Mesothelial cell of epicardium (in vitro differentiated cells): ENCODE results near the gene RALBP1. TPM values are rescaled to one million over a fixed set of nuclear protein-coding genes. Genes with fewer than 3 reads are reported as not detected.

ENCODE experiments used
- DNase-seq, 2 experiments: peaks; one replicate each; pipeline ENCODE4 v3.0.0; 2021; ENCODE audit warnings: low spot score in 2 of 2; ENCODE audit not compliant: unreplicated experiment in 2 of 2
- H3K27ac Mint-ChIP-seq: 2 replicates; pipeline ENCODE4 v1.8.0; 2021; ENCODE audit warnings: mixed read lengths
- H3K27me3 Mint-ChIP-seq: 2 replicates; pipeline ENCODE4 v1.8.0; 2021; ENCODE audit warnings: low read depth, mixed read lengths
- H3K36me3 Mint-ChIP-seq: 2 replicates; pipeline ENCODE4 v1.8.0; 2021; ENCODE audit warnings: mixed read lengths
- H3K4me1 Mint-ChIP-seq: 2 replicates; pipeline ENCODE4 v1.8.0; 2021; ENCODE audit warnings: mixed read lengths
- H3K4me3 Mint-ChIP-seq: 2 replicates; pipeline ENCODE4 v1.8.0; 2021; ENCODE audit warnings: mild to moderate bottlenecking, moderate library complexity, mixed read lengths
- H3K9me3 Mint-ChIP-seq: 2 replicates; pipeline ENCODE4 v1.8.0; 2021; ENCODE audit warnings: mixed read lengths
- total RNA-seq: library from RNA; stranded (reverse); gene quantifications from 3 replicates; pipeline ENCODE4 v1.2.1, GENCODE V29; 2021
- TF ChIP-seq, protein P1 (sequence below): fragments of 200-600 bp; sonication (generic); IDR thresholded peaks from one replicate; pipeline ENCODE4 v1.5.0; 2021; ENCODE audit warnings: antibody characterized with exemption; ENCODE audit not compliant: unreplicated experiment

RALBP1 gene
- total RNA-seq, 1 donor from 2014 or later: 44.7 TPM

DNA sequence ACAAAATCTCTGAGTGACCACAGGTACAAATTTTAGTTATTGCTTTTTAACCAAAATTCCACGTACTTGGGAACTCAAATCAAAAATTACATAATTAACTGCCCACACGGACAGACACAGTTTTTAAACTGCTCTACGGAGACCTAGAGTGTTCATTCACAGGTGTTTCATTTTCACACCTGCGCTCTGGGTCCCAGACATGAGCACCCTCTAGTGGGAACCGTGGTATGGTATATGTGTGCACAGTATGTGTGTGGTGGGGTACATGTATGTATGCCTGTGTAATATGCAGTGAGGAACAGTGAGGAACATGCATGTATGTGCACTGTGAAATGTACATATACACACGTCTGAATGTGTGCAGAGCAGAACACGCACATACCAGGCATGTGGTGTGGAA, 74.1 kb downstream of the RALBP1 start:
- no peaks in the 10 kb centered on the region for H3K4me1 Mint-ChIP-seq
- peaks cover 8% of the 10 kb centered on the region for H3K9me3 Mint-ChIP-seq
- H3K27ac Mint-ChIP-seq: peak overlapping the region; percentile 1
- H3K4me3 Mint-ChIP-seq: no peak overlapping the region
- H3K27me3 Mint-ChIP-seq: no peaks in the 10 kb centered on the region
- TF ChIP-seq, protein P1, sequence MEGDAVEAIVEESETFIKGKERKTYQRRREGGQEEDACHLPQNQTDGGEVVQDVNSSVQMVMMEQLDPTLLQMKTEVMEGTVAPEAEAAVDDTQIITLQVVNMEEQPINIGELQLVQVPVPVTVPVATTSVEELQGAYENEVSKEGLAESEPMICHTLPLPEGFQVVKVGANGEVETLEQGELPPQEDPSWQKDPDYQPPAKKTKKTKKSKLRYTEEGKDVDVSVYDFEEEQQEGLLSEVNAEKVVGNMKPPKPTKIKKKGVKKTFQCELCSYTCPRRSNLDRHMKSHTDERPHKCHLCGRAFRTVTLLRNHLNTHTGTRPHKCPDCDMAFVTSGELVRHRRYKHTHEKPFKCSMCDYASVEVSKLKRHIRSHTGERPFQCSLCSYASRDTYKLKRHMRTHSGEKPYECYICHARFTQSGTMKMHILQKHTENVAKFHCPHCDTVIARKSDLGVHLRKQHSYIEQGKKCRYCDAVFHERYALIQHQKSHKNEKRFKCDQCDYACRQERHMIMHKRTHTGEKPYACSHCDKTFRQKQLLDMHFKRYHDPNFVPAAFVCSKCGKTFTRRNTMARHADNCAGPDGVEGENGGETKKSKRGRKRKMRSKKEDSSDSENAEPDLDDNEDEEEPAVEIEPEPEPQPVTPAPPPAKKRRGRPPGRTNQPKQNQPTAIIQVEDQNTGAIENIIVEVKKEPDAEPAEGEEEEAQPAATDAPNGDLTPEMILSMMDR: no peak
- H3K36me3 Mint-ChIP-seq: peaks cover 58% of the 10 kb centered on the region
- DNase-seq: no peak

DNA sequence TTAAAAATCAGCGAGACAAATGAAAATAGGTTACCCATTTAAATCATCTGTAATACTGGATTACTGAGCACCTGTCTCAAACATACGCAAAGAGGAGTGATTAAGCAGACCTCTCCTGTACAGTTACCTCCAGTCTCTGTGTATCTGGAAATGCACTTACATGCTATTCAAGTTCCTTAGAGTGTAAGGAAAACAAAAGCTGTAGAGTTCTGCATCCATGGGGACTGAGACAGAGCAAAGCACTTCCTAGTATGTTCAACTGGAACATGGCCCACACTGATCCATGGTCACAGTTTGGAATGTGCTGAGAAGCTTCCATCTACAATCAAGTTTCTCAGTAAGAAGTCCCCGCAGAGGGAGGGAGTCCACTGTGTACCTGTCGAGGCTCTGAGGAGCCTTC, 75.1 kb downstream of the RALBP1 start:
- H3K27me3 Mint-ChIP-seq: no peaks in the 10 kb centered on the region
- no peaks in the 10 kb centered on the region for H3K4me1 Mint-ChIP-seq
- TF ChIP-seq, protein P1: no peak
- no peak overlapping the region for H3K27ac Mint-ChIP-seq
- peaks cover 66% of the 10 kb centered on the region for H3K36me3 Mint-ChIP-seq
- H3K9me3 Mint-ChIP-seq: peaks cover 8% of the 10 kb centered on the region
- DNase-seq: no peak
- H3K4me3 Mint-ChIP-seq: no peak overlapping the region

DNA sequence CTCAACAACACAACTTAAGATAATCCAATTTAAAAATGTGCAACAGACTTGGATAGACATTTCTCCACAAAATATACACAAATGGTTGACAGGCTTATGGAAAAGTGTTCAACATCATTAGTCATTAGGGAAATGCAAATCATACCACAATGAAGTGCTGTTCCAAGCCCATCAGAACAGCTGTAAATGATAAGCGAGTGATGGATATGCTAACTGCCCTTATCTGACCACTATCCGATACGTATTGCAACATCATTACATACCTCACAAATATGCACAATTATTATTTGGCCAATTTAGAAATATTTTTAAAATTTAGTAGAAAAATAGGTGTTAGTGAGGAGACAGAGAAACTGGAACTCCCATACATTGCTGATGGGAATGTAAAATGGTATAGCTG, 76.9 kb downstream of the RALBP1 start:
- no peaks in the 10 kb centered on the region for H3K4me1 Mint-ChIP-seq
- peaks cover 8% of the 10 kb centered on the region for H3K9me3 Mint-ChIP-seq
- no peaks in the 10 kb centered on the region for H3K27me3 Mint-ChIP-seq
- H3K36me3 Mint-ChIP-seq: peaks cover 70% of the 10 kb centered on the region
- no peak overlapping the region for H3K27ac Mint-ChIP-seq
- no peak for DNase-seq
- TF ChIP-seq, protein P1: no peak
- H3K4me3 Mint-ChIP-seq: no peak overlapping the region

DNA sequence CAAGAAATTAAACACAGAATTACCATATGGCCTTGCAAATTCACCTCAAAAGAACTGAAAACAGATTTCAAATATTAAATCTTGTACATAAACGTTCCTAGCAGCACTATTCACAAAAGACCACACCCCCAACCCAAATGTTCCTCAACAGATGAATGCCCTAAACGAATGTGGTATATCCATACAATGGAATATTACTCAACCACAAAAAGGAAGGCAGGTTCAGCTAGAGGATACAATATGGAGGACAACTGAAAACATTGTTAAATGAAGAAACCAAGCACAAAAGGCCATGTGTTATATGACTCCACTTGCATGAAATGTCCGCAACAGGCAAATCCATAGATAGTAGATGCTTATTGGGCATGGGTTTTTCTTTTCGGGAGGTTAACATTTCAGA, 77.3 kb downstream of the RALBP1 start:
- H3K4me1 Mint-ChIP-seq: no peaks in the 10 kb centered on the region
- peaks cover 8% of the 10 kb centered on the region for H3K9me3 Mint-ChIP-seq
- H3K27ac Mint-ChIP-seq: no peak overlapping the region
- TF ChIP-seq, protein P1: no peak
- H3K27me3 Mint-ChIP-seq: no peaks in the 10 kb centered on the region
- H3K4me3 Mint-ChIP-seq: no peak overlapping the region
- no peak for DNase-seq
- peaks cover 70% of the 10 kb centered on the region for H3K36me3 Mint-ChIP-seq

DNA sequence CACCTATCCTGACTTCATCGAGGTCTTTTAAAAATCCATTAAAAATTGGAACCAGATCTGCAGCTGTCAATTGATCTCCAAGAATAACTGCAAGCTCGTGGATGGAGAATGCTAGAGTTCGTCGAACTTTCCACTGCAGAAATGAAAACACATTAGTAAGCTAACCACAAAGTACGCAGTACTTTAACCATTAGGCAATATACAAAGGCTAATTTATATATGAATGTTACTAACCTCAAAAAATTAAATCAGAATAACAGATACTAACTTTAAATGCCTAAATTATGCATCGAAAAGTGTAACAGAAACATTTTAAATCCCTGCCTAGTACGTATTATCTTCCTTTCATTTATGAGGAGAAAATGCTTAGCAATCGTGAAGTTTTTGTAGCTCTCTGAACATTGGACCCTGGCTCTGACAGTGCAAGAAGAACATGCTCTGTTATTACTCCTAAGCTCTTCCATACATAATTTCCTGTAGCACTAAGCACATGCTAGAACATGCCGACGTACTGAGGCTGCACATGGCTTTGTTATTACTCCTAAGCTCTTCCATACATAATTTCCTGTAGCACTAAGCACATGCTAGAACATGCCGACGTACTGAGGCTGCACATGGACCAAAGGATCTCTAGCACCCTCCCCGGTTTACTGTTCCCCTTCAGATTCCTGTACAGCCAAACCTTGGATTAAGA, 82.1 kb downstream of the RALBP1 start:
- Mint-ChIP-seq H3K4me3 (no peak overlapping the region), H3K36me3 (peaks cover 65% of the 10 kb centered on the region), H3K27ac (no peak overlapping the region), H3K4me1 (no peaks in the 10 kb centered on the region), H3K27me3 (no peaks in the 10 kb centered on the region), H3K9me3 (peaks cover 8% of the 10 kb centered on the region)
- no peak for DNase-seq
- TF ChIP-seq, protein P1: no peak
